GM21825 (cell line): Measurements from ENCODE around the gene C2orf76.
"Not testable (repeated sequence)": the region's sequence is repeated elsewhere in the genome, so short reads cannot be mapped to it uniquely, and the experiment has no call there.

Source experiments
- ATAC-seq: cut with Tn5 transposase; IDR thresholded peaks from one replicate; pipeline ENCODE4 v1.9.1; 2021; ENCODE audit warnings: mild to moderate bottlenecking, moderate library complexity; ENCODE audit not compliant: unreplicated experiment

Gene C2orf76

DNA sequence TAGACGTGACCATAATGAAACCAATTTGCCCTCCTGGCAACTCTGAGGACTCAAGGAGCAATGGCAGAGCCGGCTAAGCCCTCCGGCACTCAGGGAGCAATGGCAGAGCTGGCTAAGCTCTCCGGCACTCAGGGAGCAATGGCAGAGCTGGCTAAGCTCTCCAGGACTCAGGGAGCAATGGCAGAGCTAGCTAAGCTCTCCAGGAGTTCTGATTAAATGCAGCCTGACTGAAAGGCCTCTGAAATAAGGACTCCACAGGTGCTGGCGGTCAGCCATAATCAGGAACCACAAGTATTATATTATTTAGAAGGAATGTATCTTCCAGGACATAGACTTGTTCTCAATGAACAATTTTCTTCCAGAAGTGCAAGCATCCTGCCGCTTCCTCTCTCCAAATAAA, 65.2 kb downstream of the C2orf76 start:
- ATAC-seq: no peak

DNA sequence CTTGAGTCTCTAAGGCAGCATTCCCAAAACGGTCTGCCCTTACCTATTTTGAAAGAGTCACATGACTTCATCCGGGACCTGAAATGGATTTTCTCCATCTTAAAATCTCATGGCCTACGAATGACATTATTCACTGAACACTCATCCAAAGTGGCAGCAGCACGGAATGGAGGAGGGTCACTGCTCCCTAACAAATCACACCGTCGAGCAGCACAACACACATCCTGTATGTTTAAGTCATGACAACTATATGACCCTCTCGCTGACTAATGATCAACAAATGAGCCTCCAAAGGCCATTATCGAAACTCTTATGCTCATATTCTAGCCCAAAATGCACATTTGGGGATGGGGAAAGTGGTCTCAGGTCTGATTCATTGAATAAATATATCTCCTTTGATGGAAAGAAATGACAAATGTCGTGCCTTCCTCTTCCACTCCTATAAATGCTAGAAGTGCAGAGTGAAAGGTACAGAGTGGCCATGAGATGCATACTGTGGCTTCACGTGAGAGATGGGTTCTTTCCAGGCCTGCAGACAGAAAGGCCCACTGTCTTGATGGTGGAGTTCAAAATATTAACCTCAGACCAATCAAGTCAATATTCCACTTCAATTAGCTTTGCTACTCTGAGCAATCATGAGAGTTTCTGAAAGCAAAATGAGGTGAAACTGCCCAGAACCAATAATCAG, 70.8 kb downstream of the C2orf76 start:
- no peak for ATAC-seq

DNA sequence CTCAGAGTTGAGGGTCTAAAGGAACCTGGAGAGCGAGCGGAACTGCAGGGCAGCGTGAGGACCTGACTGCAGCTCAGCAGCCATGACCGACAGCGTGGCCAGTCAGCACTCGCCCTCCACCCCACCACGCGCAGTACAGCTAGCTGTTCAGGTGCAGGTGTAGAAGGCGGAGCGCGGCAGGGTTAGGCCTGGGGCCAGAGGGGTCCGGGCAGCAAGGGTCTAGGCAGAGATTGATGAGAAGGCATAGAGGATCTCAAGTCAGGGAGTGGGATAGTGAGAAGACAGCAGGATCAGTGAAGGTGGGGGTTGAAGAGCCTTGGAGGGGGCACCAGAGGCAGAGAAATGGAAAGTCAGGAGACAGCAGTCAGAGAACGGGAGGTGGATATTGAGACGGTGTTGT, 72.0 kb downstream of the C2orf76 start:
- ATAC-seq: no peak

DNA sequence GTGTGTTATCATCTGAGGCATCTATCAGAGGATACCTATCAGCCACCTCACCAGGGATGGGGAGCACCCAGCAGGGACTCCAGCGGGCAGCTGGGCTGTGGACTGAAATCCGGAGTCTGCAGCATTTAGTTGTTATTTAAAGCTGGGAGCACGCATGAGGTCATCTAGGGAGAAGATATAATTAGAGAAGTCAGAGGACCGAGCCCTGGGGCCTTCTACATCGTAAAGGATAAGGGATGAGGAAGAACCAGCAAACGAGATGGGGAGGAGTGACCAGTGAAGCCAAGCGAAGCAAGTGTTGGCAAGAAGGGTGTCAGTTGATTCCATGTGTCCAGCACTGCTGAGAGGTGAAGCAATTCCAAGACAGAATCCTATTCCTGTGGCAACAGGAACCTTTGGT, 72.7 kb downstream of the C2orf76 start:
- ATAC-seq: no peak

DNA sequence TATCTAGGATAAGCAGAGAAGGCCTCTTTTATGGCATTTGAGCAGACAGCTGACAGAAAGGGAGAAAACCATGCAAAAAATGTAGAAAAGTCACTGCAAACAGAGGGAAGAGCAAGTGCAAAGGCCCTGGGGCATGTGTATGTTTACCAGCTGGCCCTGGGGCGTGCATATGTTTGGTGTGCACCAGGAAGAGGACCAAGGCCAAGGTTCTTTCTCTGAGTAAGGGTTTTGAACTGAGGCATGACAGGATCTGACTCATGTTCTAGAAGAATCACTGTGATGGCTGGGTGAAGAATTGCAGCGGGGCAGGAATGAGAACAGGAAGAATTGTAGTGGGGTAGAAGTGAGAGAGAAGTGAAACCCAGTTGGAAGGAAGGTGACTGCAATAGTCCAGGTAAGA, 73.4 kb downstream of the C2orf76 start:
- ATAC-seq: no peak

DNA sequence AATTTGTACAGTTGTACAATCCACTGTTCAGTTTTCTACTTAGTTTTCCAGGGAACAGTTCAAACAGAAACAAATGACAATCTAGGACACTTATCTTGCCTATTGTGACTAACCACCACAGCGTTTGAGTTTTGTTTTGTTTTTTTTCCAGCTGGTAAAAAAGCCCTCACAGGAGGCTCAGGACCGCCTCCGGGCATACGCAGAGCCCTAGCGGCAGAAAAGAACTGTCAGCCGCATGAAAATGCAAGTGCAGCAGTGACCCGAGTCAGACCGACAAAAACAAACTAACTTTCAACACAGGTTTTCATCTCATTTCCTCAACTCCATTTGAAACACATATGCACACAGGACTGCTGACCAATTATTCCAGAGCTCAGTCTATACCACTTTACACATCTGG, 74.4 kb downstream of the C2orf76 start:
- ATAC-seq: no peak

DNA sequence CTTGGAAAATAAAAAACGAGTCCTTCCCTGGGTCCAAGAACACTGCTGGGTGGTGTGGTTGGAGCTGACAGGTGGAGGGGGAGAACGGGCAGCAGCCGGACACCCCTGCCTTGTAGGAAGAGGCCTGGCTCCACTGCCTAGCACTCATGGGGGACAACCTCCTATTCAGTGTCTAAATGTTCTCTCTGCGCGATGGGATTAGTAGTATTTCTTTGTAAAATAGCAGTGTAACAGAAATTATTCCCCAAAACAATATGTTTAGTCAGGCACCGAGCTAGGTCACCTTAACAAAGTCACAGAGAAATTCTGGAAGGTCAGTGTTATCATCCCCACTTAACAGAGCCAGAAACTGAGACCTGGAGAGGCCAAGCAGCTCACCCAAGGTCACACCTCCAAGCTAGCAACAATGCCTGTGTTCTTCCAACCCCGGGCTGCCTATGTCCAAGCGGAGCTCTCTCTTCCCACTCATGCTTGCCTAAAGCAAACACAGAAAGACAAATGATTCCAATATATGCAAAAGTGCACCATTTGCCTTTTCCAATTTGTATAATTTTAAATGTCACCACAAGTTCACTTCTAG, 75.0 kb downstream of the C2orf76 start:
- ATAC-seq: no peak

DNA sequence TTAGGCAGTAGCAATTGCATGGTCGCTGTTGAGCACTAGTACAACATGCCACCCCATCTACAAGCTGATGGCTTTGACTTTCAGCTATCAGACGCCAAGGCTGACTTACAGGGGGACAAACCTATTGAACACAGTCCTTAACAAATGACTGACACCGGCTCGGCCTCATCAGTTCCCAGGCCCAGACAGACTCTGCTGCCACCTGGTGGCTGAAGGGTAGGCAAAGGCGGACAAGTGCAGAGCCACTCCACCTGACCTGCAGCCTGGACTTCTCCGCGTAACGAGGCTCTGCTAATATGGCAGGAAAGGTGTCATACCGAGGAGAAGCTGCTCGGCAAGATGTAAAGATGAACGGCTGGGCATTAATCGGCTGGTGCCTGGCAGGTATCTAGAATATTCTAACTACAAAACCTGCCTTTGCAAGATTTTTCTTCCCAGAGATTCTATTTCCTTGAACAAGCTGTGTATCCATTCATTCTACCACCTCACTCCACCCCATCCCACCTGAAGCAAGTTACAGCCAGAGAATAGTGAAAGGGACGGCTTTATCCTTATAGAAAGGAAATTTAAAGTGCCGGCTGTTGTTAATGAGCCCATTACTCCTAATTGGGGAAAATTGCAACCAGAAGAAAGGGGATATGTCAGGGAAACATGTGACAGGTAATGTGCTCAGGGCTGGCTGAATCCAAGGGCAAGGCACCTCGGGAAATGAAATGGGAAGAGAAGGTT, 75.6 kb downstream of the C2orf76 start:
- no peak for ATAC-seq

DNA sequence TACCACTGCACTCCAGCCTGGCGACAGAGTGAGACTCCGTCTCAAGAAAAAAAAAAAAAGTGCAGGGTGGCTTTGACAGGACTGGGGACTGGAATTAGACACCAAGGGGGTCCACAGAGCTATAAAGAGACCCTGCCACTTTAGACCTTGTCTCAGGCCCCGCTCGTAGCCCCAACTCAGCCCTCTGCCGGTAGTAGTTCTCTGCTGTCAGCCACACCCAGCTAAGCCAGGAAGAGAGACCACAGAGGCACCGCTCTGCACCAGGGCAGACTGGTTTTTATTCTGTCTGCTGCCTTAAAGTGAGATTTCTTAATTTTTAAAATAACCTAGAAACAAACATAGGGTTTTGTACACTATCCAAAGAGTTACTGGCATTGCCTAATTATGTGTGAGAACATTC, 77.0 kb downstream of the C2orf76 start:
- ATAC-seq: no peak

DNA sequence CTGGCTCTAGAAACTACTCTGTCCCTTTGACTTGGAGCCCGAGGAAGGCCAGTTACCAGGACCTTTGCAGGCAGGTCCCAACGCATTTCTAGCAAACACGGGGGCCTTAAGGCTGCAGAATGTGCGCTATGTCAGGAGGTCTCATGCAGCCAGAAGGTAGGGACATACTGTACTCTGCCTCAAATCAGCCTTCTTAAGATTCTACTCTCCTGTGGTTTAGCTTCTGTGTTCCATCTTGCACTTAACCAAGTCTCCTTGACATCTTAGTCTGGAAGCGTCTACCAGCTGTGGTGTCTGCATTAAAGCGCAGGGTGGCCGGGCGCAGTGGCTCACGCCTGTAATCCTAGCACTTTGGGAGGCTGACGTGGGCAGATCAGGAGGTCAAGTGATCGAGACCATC, 77.5 kb downstream of the C2orf76 start:
- ATAC-seq: no peak

DNA sequence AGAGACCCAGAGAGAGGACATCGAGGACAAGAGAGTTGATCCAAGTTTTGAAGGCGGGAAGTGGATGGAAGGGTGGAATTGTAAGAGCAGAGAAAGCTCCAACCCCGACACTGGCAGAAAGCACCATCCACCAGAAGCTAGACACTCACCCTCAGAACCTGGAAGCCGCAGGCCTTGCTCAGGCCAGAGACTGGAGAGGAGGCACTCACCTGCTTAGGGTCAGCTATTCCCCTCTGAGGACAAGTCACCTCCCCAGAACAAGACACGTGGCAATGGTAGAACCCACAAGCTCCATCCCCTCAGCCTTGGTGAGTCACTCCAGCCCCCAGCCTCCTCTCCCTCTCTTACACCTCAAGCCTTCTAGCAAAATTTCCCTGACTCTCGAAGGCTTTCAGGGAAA, 78.1 kb downstream of the C2orf76 start:
- no peak for ATAC-seq

DNA sequence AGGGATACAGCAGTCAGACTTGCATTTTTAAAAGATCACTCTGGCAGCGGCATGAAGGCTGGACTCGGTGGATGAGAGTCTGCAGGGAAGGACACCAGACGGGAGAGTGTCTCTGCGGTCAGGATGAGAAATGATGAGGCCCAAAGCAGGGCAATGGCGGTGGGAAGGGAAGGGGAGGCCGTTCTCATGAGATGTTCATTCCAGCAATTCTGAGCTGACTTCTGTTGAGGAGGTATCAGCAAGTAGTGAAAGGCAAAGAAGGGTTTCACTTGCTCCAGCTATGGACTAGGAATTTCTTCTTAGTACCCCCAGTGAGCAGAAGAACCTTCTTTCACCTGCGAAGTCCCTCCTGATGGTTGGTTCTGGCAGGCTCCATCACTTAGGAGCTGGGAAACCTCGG, 80.0 kb downstream of the C2orf76 start:
- ATAC-seq: no peak

DNA sequence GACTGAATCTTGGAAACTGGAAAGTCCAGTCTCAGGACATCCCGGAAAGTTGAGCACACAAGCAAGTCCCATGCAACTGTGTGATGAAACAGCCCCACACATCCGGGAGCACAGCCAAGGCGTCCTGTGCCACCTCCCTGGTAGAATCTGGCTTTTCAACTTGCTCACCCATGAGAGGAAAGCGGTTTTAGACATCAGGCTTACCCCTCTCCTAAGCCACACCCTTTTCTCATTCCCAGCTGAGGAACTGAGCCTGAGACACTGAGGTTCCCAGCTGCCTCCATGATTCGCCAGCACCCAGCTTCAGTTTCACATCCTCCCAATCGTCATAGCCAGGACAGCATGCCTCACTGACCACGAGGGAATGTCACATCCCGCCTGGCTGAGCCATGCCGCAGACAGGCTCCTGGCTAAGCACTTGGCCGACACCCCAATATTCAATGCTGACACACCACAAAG, 82.7 kb downstream of the C2orf76 start:
- ATAC-seq: no peak

DNA sequence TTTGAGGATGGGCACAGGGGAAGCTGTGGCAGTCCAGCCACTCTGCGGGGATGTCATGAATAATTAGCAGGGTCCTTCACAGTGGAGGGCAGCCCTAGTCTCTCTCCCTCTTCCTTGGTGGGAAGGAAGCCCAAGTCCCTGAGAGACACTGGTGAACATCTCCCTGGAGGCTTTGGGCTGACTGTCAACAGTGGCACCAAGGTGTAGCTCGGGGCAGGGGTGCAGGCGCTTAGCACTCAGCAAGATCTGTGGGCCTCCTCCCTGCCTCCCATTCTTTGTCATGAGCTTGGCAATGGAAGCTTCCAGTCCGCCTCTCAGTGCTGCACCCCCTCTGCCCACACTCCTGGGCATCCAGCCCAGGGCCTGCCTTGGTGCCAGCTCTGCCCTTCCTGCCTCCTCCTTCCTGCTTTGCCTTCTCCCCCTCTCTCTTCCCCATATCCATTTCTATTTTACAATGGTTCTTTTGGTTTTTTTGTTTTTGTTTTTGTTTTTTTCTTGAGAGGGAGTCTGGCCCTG, 83.6 kb downstream of the C2orf76 start:
- no peak for ATAC-seq

DNA sequence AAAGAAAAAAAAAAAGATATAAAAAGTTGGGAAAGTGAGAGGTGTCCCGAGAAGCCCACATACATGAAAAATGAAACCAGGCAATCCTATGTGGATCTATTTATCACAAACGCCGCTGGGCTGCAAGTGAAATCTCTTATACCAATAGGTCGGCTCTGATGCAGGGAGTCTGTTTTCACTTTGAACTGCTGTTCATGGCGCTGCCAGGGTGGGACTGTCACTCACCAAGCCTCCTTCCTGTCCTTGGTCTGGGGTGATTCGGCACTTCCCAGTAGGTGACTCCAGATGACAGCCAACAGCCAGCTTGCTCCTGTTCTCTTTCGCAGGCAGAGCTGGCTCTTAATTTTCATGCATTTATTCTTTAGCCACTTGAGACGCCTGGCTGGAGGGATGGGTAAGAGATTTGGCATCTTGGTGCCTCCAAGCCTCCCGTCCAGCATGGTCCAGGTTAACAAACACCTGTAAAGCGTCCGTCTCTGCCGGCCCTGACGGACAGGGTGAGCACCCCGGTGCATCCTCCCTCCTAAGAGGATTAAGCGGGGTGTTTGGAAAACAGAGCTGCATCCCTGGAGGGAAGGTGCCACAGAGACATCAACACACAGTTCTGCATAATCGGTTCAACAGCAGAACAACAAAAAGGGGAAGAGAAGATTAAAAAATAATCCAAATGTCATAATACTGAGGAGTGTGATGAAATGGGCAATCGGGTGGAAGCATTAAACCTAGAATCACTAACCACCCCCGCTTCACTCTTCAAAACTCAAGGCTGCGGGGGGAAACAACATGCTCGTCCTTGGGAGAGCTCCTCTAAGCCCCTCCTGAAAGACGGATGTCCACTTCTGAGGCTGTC, 84.3 kb downstream of the C2orf76 start:
- ATAC-seq: no peak

DNA sequence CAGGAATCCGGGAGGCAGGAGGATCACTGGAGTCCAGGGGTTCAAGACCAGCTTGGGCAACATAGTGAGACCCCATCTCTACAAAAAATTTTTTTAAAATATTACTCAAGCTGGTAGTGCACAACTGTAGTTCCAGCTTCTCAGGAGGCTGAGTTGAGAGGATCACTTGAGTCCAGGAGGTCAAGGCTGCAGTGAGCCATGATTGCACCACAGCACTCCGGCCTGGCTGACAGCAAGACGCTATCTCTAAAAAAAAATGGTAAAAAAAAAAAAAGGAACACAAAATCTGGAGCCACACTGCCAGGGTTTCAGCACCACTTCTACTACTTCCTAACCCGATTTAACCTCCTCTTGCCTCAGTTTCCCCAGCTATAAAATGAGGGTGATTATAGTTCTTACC, 86.0 kb downstream of the C2orf76 start:
- no peak for ATAC-seq

DNA sequence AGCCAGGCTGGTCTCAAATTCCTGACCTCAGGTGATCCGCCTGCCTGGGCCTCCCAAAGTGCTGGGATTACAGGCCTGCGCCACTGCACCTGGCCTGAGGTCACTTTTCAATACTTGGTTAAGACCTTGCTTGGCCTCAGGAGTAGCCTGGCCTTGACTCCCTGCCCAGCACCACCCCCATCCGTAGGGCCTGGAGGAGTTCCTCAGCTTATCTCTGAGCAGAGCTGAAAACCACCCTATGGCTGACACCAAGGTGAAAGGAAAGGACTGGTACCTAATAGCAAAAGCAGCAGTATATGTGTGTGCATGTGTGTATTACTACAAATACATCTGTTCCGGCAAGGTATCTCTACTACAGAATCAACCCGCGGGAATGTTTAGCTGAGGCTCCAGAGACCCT, 87.0 kb downstream of the C2orf76 start:
- no peak for ATAC-seq

DNA sequence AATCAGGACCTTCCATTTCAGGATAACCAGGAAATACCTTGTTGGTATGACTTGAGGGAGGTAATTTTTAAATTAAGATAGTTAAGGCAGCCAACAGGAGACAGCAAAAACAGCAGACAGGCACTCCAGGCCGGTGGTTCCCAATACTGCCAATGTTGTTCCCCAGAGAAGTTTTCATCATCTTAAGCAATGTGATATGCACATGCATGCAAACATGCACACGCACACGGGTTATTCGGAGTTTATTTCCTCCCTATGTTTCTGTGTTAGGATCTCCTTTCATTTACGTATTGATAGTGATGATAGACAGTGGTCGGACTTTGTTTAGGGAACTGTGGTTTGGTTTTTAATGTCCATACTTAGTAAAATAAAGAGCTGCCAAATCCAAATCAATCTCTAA, 87.7 kb downstream of the C2orf76 start:
- ATAC-seq: no peak

DNA sequence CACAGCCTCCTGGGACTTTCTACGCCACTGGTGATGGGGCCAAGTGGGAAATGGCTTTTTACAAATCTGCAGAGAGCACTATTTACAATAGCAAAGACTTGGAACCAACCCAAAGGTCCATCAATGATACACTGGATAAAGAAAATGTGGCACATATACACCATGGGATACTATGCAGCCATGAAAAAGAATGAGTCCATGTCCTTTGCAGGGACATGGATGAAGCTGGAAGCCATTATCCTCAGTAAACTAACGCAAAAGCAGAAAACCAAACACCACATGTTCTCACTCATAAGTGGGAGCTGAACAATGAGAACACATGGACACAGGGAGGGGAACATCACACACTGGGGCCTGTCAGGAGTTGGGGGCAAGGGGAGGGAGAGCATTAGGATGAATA, 88.2 kb downstream of the C2orf76 start:
- not testable (repeated sequence) for ATAC-seq

DNA sequence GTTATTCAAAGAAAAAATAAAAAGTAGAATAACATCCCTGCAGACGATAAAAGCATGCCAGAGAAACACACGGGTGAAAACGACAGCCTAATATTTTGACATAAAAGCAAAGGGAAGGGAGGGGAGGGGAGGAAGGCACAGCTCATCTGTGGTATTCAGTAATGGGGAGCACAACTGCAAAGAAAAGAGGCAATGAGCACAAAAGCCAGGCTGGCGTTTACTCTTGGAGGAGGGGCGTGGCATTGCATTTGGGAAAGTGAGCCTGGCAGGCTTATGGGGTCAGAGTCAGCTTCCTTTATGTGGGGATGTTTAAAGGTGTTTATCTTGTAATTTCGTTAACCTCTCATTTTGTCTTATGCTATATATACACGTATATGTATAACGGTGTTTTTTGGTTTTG, 89.8 kb downstream of the C2orf76 start:
- no peak for ATAC-seq

DNA sequence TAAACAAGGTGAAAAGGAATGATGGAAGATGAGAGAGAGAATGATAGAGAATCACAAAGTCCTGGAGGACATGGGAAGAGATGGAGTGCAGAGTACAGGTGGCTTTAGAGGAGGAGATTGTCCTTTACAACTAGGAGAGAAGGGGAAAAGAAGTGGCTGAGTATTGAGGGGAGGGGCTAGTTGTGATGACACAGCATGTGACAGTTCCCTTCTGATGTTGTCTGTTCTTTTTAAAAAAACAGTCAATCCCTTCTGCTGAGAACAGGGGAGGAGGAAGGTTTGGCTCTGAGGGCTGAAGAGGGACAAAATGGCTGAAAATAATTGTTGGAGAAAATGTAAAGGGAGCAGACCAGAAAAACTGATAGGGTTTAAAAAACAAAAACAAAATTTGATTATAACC, 99.0 kb downstream of the C2orf76 start:
- ATAC-seq: no peak
